Gastroesophageal sphincter (tissue), 4 donors: ENCODE data around the gene PTPRN2. TPM values are rescaled to one million over a fixed set of nuclear protein-coding genes. Genes with fewer than 3 reads are reported as not detected.

ENCODE experiments used
- ATAC-seq: fragments of 150-250 bp; one replicate; pipeline ENCODE4 v1.9.1; 2016; ENCODE audit warnings: mild to moderate bottlenecking, moderate library complexity
- H3K27ac ChIP-seq, 4 donors: fragments of 200-600 bp; sonication (generic) in 3 of 4; 1 replicate in 3 of 4; 2 replicates in 1 of 4; pipeline ENCODE4 v1.5.1; 2016 to 2019
- H3K27me3 ChIP-seq: fragments of 200-600 bp; sonication (generic); one replicate; pipeline ENCODE4 v1.5.1; 2019
- H3K36me3 ChIP-seq, 2 donors: fragments of 200-600 bp; sonication (generic); one replicate each; pipeline ENCODE4 v1.5.1; 2019; ENCODE audit warnings: control low read depth in 1 of 2
- H3K4me1 ChIP-seq, 3 donors: fragments of 200-600 bp; sonication (generic); 1 replicate in 2 of 3; 2 replicates in 1 of 3; pipeline ENCODE4 v1.5.1; 2016 to 2019; ENCODE audit warnings: control low read depth in 2 of 3
- H3K4me3 ChIP-seq, 2 donors: fragments of 200-600 bp; sonication (generic); one replicate each; pipeline ENCODE4 v1.5.1; 2019; ENCODE audit warnings: mild to moderate bottlenecking in 1 of 2, moderate library complexity in 1 of 2
- H3K9me3 ChIP-seq, 3 donors: fragments of 200-600 bp; sonication (generic); one replicate each; pipeline ENCODE4 v1.5.1; 2017 to 2019; ENCODE audit warnings: control low read depth in 2 of 3
- EP300 ChIP-seq: sonication (generic); formaldehyde crosslinking; IDR thresholded peaks from one replicate; pipeline ENCODE4 v1.6.1; 2017; ENCODE audit warnings: antibody characterized with exemption, mild to moderate bottlenecking
- POLR2A ChIP-seq, 2 donors: fragments of 450-650 bp; IDR thresholded peaks; one replicate each; pipeline ENCODE4 v1.6.1; 2017; ENCODE audit warnings: antibody characterized with exemption in 2 of 2, mild to moderate bottlenecking in 2 of 2, moderate library complexity in 1 of 2
- POLR2AphosphoS5 ChIP-seq: sonication (generic); formaldehyde crosslinking; IDR thresholded peaks from one replicate; pipeline ENCODE4 v1.6.1; 2017; ENCODE audit warnings: antibody characterized with exemption
- WGBS, 2 donors: methylation state at CpG; one replicate each; pipeline ENCODE4 v1.1.5; 2018; ENCODE audit warnings: low coverage in 1 of 2; 5-methylcytosine and 5-hydroxymethylcytosine counted together
- total RNA-seq, 4 donors: library from RNA; depleted of rRNA; stranded (reverse); fragments of >200 nt; gene quantifications; one replicate each; pipeline ENCODE4 v1.1.0, GENCODE V29; 2016
- TF ChIP-seq, protein P1 (sequence below), 4 experiments: fragments of 200-600 bp in 2 of 4; fragments of 450-650 bp in 2 of 4; sonication (generic) in 1 of 4; IDR thresholded peaks; one replicate each; pipeline ENCODE4 v1.5.1; 2017 to 2019; ENCODE audit warnings: antibody characterized with exemption in 4 of 4, mild to moderate bottlenecking in 2 of 4, moderate library complexity in 2 of 4

The PTPRN2 gene
- total RNA-seq, 4 donors from 2014 or later: 1.7 to 4.7 (median 3.3) TPM

- no peaks in the 10 kb centered on the region for H3K4me1 ChIP-seq
- H3K4me3 ChIP-seq: no peak overlapping the region
- H3K9me3 ChIP-seq: no peaks in the 10 kb centered on the region
- TF ChIP-seq POLR2AphosphoS5: no peak
- TF ChIP-seq EP300: no peak
- TF ChIP-seq, protein P1, sequence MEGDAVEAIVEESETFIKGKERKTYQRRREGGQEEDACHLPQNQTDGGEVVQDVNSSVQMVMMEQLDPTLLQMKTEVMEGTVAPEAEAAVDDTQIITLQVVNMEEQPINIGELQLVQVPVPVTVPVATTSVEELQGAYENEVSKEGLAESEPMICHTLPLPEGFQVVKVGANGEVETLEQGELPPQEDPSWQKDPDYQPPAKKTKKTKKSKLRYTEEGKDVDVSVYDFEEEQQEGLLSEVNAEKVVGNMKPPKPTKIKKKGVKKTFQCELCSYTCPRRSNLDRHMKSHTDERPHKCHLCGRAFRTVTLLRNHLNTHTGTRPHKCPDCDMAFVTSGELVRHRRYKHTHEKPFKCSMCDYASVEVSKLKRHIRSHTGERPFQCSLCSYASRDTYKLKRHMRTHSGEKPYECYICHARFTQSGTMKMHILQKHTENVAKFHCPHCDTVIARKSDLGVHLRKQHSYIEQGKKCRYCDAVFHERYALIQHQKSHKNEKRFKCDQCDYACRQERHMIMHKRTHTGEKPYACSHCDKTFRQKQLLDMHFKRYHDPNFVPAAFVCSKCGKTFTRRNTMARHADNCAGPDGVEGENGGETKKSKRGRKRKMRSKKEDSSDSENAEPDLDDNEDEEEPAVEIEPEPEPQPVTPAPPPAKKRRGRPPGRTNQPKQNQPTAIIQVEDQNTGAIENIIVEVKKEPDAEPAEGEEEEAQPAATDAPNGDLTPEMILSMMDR (IDR thresholded peaks at IDR 0.05): no peak
- no peak for TF ChIP-seq POLR2A (IDR thresholded peaks at IDR 0.05)
- WGBS, 2 donors: 70 to 79% methylated on average over 3 to 4 of the region's 5 CpGs
- no peaks in the 10 kb centered on the region for H3K36me3 ChIP-seq
- ATAC-seq: no peak
- no peak overlapping the region for H3K27ac ChIP-seq
- peaks cover 4% of the 10 kb centered on the region for H3K27me3 ChIP-seq
Measured at GRCh38 chr7:158024881-158025280, 562.7 kb downstream of the PTPRN2 start.

DNA sequence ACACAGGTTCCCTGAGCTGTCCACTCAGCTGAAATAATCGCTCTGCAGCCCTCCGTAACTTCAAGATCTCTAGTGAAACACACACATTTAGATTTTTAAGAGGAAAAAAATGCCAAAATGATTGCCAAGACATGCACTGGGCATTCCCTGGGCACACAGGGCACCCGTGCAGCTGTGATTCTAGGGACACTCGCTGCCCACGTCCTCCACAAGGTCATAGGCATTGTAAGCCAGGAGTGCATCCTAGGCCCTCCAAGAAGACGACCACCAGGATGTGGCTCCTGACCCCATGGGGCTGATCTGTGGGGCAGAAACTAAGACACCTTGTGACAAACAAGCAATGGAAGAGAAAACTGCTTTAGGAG, 563.3 kb downstream of the PTPRN2 start:
- TF ChIP-seq EP300: no peak
- no peak for TF ChIP-seq POLR2A (IDR thresholded peaks at IDR 0.05)
- TF ChIP-seq POLR2AphosphoS5: no peak
- TF ChIP-seq, protein P1 (IDR thresholded peaks at IDR 0.05): no peak

GRCh38 chr7:158023681-158024350, 563.8 kb downstream of the PTPRN2 start:
- WGBS, 2 donors: 100% methylated on average over 1 of the region's 7 CpGs; no CpG with 5 or more reads in 1 of the 2 donors

More for the DNA sequence above, 563.3 kb downstream of the PTPRN2 start:
- 75% methylated on average over 6 of the region's 6 CpGs; no CpG with 5 or more reads in 1 of the 2 donors for WGBS, 2 donors
- Histone ChIP-seq H3K27me3 (peaks cover 4% of the 10 kb centered on the region), H3K36me3 (no peaks in the 10 kb centered on the region), H3K4me1 (no peaks in the 10 kb centered on the region), H3K4me3 (no peak overlapping the region), H3K27ac (no peak overlapping the region), H3K9me3 (no peaks in the 10 kb centered on the region)
- no peak for ATAC-seq

DNA sequence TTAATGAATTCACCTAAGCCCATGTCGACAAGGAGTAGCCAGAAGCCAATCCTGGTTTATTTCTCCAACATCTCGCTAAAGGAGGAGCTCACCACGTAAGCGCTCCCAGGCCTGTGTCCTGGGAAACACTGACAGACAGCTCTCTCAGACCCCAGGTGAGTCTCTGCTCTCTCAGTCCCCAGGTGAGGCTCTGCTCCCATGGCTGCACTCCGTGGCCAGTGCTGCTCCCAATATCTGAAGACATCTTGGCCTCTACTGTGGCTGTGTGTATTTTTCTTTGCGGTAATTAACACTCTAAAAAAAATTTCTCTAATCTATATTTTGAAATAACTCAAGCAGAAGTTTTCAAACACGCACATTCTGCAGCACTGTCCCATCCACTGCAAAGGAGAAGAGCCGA, 564.5 kb downstream of the PTPRN2 start:
- no peak for TF ChIP-seq POLR2A (IDR thresholded peaks at IDR 0.05)
- no peak for TF ChIP-seq EP300
- TF ChIP-seq, protein P1 (IDR thresholded peaks at IDR 0.05): no peak
- no peak for TF ChIP-seq POLR2AphosphoS5
- 66 to 72% methylated on average over 6 to 8 of the region's 8 CpGs for WGBS, 2 donors
- Histone ChIP-seq H3K27ac (no peak overlapping the region), H3K4me3 (no peak overlapping the region), H3K9me3 (no peaks in the 10 kb centered on the region), H3K36me3 (no peaks in the 10 kb centered on the region), H3K27me3 (peaks cover 4% of the 10 kb centered on the region), H3K4me1 (no peaks in the 10 kb centered on the region)
- no peak for ATAC-seq

More at GRCh38 chr7:158023681-158024350, 563.8 kb downstream of the PTPRN2 start:
- Histone ChIP-seq H3K36me3 (no peaks in the 10 kb centered on the region), H3K4me3 (no peak overlapping the region), H3K9me3 (no peaks in the 10 kb centered on the region), H3K4me1 (no peaks in the 10 kb centered on the region), H3K27ac (no peak overlapping the region), H3K27me3 (peaks cover 4% of the 10 kb centered on the region)
- TF ChIP-seq POLR2AphosphoS5: no peak
- no peak for ATAC-seq

DNA sequence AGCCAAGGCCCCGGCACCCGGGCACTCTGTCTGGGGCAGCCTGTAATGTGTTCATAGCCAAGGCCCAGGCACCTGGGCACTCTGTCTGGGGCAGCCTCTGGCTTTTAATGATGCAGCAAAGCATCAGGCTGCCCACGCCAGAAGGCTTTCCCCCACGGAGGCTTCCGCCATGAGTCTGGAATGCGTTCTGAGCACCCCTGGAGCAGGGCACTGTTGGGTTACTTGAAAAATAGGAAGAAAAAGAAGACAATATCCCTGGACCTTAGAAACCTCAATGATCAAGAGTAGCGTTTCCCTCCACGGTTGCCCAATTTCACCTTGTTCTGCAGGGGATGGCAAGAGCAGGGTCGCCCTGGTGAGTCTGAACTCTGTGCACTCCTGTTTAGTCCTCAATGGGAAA, 565.0 kb downstream of the PTPRN2 start:
- H3K27ac ChIP-seq: no peak overlapping the region
- no peak for ATAC-seq
- no peak overlapping the region for H3K4me3 ChIP-seq
- WGBS, 2 donors: 80 to 89% methylated on average over 3 of the region's 9 CpGs
- TF ChIP-seq, protein P1 (IDR thresholded peaks at IDR 0.05): no peak
- TF ChIP-seq POLR2A (IDR thresholded peaks at IDR 0.05) (no peak), POLR2AphosphoS5 (no peak), EP300 (no peak)
- no peaks in the 10 kb centered on the region for H3K4me1 ChIP-seq
- no peaks in the 10 kb centered on the region for H3K36me3 ChIP-seq
- H3K9me3 ChIP-seq: no peaks in the 10 kb centered on the region
- H3K27me3 ChIP-seq: no peaks in the 10 kb centered on the region
